H1 (cell line): ENCODE measurements around the gene TMEM255B. TPM values are rescaled to one million over a fixed set of nuclear protein-coding genes. Genes with fewer than 3 reads are reported as not detected.
A peak's percentile ranks its signal among the peaks of the same experiment; 100 is the strongest.

Experiments
- CTCF ChIA-PET: fragments of 300-600 bp; sonication (Branson Sonifier 250); formaldehyde crosslinking; loops from one replicate; lab custom pipeline; 2021; ENCODE audit not compliant: partially characterized antibody; lab: Charles Lee
- POLR2A ChIA-PET: fragments of 300-600 bp; sonication (Branson Sonifier 250); formaldehyde crosslinking; loops from one replicate; lab custom pipeline; 2021; ENCODE audit warnings: inconsistent platforms; ENCODE audit not compliant: partially characterized antibody; lab: Charles Lee
- DNase-seq, 2 experiments: peaks; one replicate each; pipeline versions ENCODE4 v3.0.0 to v3.0.0-alpha.2; 2010 to 2022; ENCODE audit warnings: low spot score in 2 of 2, low read depth in 1 of 2, mixed read lengths in 1 of 2
- FAIRE-seq: peaks from 2 replicates; lab custom pipeline; 2011; peaks lifted over from hg19 to GRCh38; lab: Jason Lieb, UNC
- H2AFZ ChIP-seq: 2 replicates; pipeline ENCODE4 v1.8.1; 2012; ENCODE audit warnings: low read length, inconsistent platforms
- H2AK5ac ChIP-seq: 2 replicates; pipeline ENCODE4 v1.6.1; 2013; ENCODE audit warnings: low read depth, low read length
- H2BK120ac ChIP-seq: replicated peaks from 2 replicates; pipeline ENCODE3; 2013; ENCODE audit warnings: low read depth, low read length, inconsistent platforms
- H2BK12ac ChIP-seq: 2 replicates; pipeline ENCODE4 v1.6.1; 2013; ENCODE audit warnings: low read depth, low read length
- H2BK15ac ChIP-seq: 2 replicates; pipeline ENCODE4 v1.6.1; 2013; ENCODE audit warnings: low read length
- H2BK20ac ChIP-seq: 2 replicates; pipeline ENCODE4 v1.6.1; 2013; ENCODE audit warnings: low read length
- H2BK5ac ChIP-seq: 2 replicates; pipeline ENCODE4 v1.6.1; 2013; ENCODE audit warnings: low read depth, low read length
- H3K14ac ChIP-seq: 2 replicates; pipeline ENCODE4 v1.6.1; 2013; ENCODE audit warnings: inconsistent platforms; ENCODE audit not compliant: insufficient read length
- H3K18ac ChIP-seq: 2 replicates; pipeline ENCODE4 v1.6.1; 2013; ENCODE audit warnings: low read length; ENCODE audit errors: extremely low read depth
- H3K23ac ChIP-seq: 2 replicates; pipeline ENCODE4 v1.6.1; 2013; ENCODE audit warnings: inconsistent platforms; ENCODE audit not compliant: insufficient read length
- H3K23me2 ChIP-seq: 2 replicates; pipeline ENCODE4 v1.6.1; 2013; ENCODE audit warnings: low read depth, low read length
- H3K27ac ChIP-seq: 2 replicates; pipeline ENCODE4 v1.6.1; 2011; ENCODE audit warnings: low read depth, low read length, inconsistent platforms
- H3K27me3 ChIP-seq, 4 experiments: replicated peaks in 1 of 4; 1 replicate in 1 of 4; 2 replicates in 3 of 4; pipeline versions ENCODE4 v1.6.1 to v1.8.1; 2011 to 2013; ENCODE audit warnings: low read length in 3 of 4, mild to moderate bottlenecking in 3 of 4, inconsistent platforms in 2 of 4, mixed read lengths in 2 of 4, moderate library complexity in 1 of 4; ENCODE audit not compliant: control insufficient read depth in 3 of 4, insufficient read depth in 3 of 4; ENCODE audit errors: extremely low read depth in 1 of 4
- H3K36me3 ChIP-seq, 4 experiments: 2 replicates each; pipeline versions ENCODE4 v1.6.1 to v1.8.1; 2011 to 2013; ENCODE audit warnings: mild to moderate bottlenecking in 4 of 4, low read length in 3 of 4, moderate library complexity in 2 of 4, control low read depth in 1 of 4, inconsistent platforms in 1 of 4; ENCODE audit not compliant: insufficient read depth in 4 of 4, control insufficient read depth in 2 of 4
- H3K4ac ChIP-seq: replicated peaks from 2 replicates; pipeline ENCODE3; 2013; ENCODE audit warnings: low read length, low read depth, mixed read lengths, inconsistent platforms; ENCODE audit not compliant: insufficient read length
- H3K4me1 ChIP-seq, 4 experiments: replicated peaks in 1 of 4; 1 replicate in 1 of 4; 2 replicates in 3 of 4; pipeline versions ENCODE4 v1.6.1 to v1.8.1; 2011 to 2013; ENCODE audit warnings: low read length in 3 of 4, inconsistent platforms in 2 of 4, mixed read lengths in 1 of 4; ENCODE audit not compliant: insufficient read depth in 4 of 4, control insufficient read depth in 3 of 4
- H3K4me2 ChIP-seq, 2 experiments: 2 replicates each; pipeline versions ENCODE4 v1.6.1 to v1.8.1; 2011 to 2013; ENCODE audit warnings: low read depth in 2 of 2, low read length in 2 of 2, control low read depth in 1 of 2, inconsistent platforms in 1 of 2, mild to moderate bottlenecking in 1 of 2; ENCODE audit not compliant: insufficient read depth in 1 of 2
- H3K4me3 ChIP-seq, 4 experiments: fragments of 200-600, 300-600 bp in 1 of 4; sonication (generic), shearing (Covaris generic), sonication (Bioruptor Twin) in 1 of 4; 2 replicates each; pipeline versions ENCODE4 v1.5.1 to v1.8.1; 2011 to 2016; ENCODE audit warnings: low read length in 4 of 4, low read depth in 3 of 4, control low read depth in 2 of 4, inconsistent platforms in 2 of 4, mild to moderate bottlenecking in 2 of 4, mixed read lengths in 1 of 4, moderate library complexity in 1 of 4; ENCODE audit not compliant: insufficient read depth in 2 of 4; ENCODE audit errors: extremely low read depth in 1 of 4
- H3K56ac ChIP-seq: replicated peaks from 2 replicates; pipeline ENCODE3; 2013; ENCODE audit warnings: low read depth, mild to moderate bottlenecking, mixed read lengths, low read length, inconsistent platforms; ENCODE audit not compliant: insufficient read length
- H3K79me1 ChIP-seq: 2 replicates; pipeline ENCODE4 v1.6.1; 2013; ENCODE audit warnings: low read depth, low read length, control low read depth
- H3K79me2 ChIP-seq, 2 experiments: 2 replicates each; pipeline versions ENCODE4 v1.6.1 to v1.8.1; 2012 to 2013; ENCODE audit warnings: low read length in 2 of 2, mild to moderate bottlenecking in 2 of 2, inconsistent platforms in 1 of 2; ENCODE audit not compliant: insufficient read depth in 2 of 2, control insufficient read depth in 1 of 2
- H3K9ac ChIP-seq, 4 experiments: replicated peaks in 1 of 4; 1 replicate in 1 of 4; 2 replicates in 3 of 4; pipeline versions ENCODE4 v1.6.1 to v1.8.1; 2011 to 2013; ENCODE audit warnings: low read depth in 3 of 4, low read length in 3 of 4, control low read depth in 2 of 4, mild to moderate bottlenecking in 2 of 4, moderate library complexity in 2 of 4, inconsistent platforms in 1 of 4; ENCODE audit errors: extremely low read depth in 1 of 4
- H3K9me3 ChIP-seq, 2 experiments: 2 replicates each; pipeline versions ENCODE4 v1.6.1 to v1.8.1; 2012 to 2013; ENCODE audit warnings: mild to moderate bottlenecking in 2 of 2, moderate library complexity in 2 of 2, control low read depth in 1 of 2, inconsistent platforms in 1 of 2, low read depth in 1 of 2, low read length in 1 of 2, mixed read lengths in 1 of 2; ENCODE audit not compliant: insufficient read depth in 2 of 2
- H4K20me1 ChIP-seq, 2 experiments: replicated peaks in 1 of 2; 2 replicates each; pipeline versions ENCODE3 to v1.8.1; 2011 to 2013; ENCODE audit warnings: inconsistent platforms in 2 of 2, low read length in 2 of 2, mild to moderate bottlenecking in 1 of 2; ENCODE audit not compliant: insufficient read depth in 2 of 2, control insufficient read depth in 1 of 2
- H4K5ac ChIP-seq: 2 replicates; pipeline ENCODE4 v1.6.1; 2013; ENCODE audit warnings: low read length, low read depth, mixed read lengths, inconsistent platforms; ENCODE audit not compliant: insufficient read length
- H4K8ac ChIP-seq: 2 replicates; pipeline ENCODE4 v1.8.0; 2013; ENCODE audit warnings: mild to moderate bottlenecking, moderate library complexity, low read length, inconsistent platforms; ENCODE audit not compliant: insufficient read depth; ENCODE audit errors: extremely low read depth
- H4K91ac ChIP-seq: replicated peaks from 2 replicates; pipeline ENCODE3; 2013; ENCODE audit warnings: low read length, mixed read lengths, inconsistent platforms; ENCODE audit not compliant: insufficient read length
- WGBS, 2 experiments: shearing (Covaris generic) in 1 of 2; methylation state at CpG; one replicate each; pipeline versions ENCODE4 v1.1.6 to v1.1.7; 2013 to 2015; ENCODE audit warnings: low lambda C conversion rate in 2 of 2, mixed read lengths in 2 of 2, inconsistent platforms in 1 of 2, low coverage in 1 of 2, missing lambda C conversion rate in 1 of 2; ENCODE audit not compliant: insufficient replicate concordance in 2 of 2, insufficient coverage in 1 of 2, insufficient read length in 1 of 2; ENCODE audit errors: extremely low coverage in 1 of 2, missing lambda C conversion rate in 1 of 2; 5-methylcytosine and 5-hydroxymethylcytosine counted together
- polyA plus RNA-seq, 7 experiments: library from polyadenylated mRNA; depleted of rRNA in 3 of 7; stranded (reverse) in 5 of 7; unstranded in 2 of 7; fragments of >200 nt in 5 of 7; fragments of 200-250 nt in 2 of 7; gene quantifications; 1 replicate in 5 of 7; 2 replicates in 1 of 7; 4 replicates in 1 of 7; pipeline versions ENCODE4 v1.2.1 to v1.2.3, GENCODE V29; 2011 to 2013; ENCODE audit warnings: missing spikeins in 2 of 7, mixed read lengths in 2 of 7
- total RNA-seq: library from RNA; stranded (reverse); fragmentation: NEBNext Ultra II Directional; extraction: Animal tissue kit (Norgen Biotek cat#: 25700); gene quantifications from 2 replicates; pipeline ENCODE4 v1.2.1, GENCODE V29; 2021

TMEM255B gene
- total and polyA plus RNA-seq, 2 of the 8 experiments (the other 6 are each of a cell fraction or from before 2014, with no cell fraction given) = 3.4 to 4.4 TPM

DNA sequence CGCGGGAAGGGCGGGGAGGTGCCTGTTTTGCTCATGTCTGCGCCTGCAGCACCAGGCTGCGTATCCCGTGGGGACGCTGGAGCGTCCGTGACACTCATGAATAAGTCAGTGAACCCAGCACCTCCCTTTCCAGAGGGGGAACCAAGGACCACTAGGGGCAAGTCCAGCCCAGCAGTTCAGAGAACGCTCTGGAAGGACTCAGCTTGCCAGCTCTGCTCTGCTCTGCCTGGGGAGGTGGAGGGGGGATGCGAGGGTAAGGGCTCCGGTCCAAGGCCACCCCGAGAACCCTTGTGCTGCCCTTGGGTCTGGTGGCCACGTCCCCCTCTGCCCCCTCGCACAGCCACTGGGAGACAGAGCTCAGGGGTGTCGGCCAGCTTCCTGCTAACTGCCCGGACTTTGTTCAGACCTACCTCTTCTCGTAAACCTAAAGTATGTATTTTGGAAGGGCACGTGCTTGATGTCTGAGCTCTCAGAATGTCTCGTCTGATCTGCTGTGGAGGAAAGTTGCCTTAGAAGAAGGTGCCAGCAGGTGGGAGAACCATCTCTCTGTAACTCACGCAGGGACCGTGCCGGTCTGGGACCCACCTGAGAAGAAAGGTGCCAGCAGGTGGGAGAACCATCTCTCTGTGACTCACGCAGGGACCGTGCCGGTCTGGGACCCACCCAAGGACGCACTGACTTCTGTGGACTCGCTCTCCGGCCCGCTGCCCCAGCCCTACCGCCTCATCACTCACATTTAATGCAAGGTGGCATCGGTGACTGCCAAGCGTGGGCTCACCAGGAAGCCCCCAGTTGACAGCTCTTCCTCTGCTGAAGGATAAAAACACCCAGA, 34.1 kb downstream of the TMEM255B start:
- H4K5ac ChIP-seq = no peak overlapping the region
- no peaks in the 10 kb centered on the region for H3K79me1 ChIP-seq
- H3K4me1 ChIP-seq = peaks cover 0 to 3% (median 0%) of the 10 kb centered on the region in 4 experiments; a peak in 1 of 7 replicates
- H2BK120ac ChIP-seq = no peak overlapping the region
- no peak overlapping the region for H3K23ac ChIP-seq
- H2AK5ac ChIP-seq = no peak overlapping the region
- H4K8ac ChIP-seq = no peak overlapping the region; the same call in 1 of the 2 replicates
- H3K9ac ChIP-seq = no peak overlapping the region
- FAIRE-seq (no peak), DNase-seq (no peak)
- no peaks in the 10 kb centered on the region for H3K27me3 ChIP-seq
- CTCF ChIA-PET = interaction anchor here (0.7 to 3.2 kb wide), 5 partner anchors 9 to 763 kb away, joined by 3 to 18 read pairs (median 3); no protein-coding TSS in a partner anchor
- H3K27ac ChIP-seq = no peak overlapping the region
- H2BK15ac ChIP-seq = no peak overlapping the region
- peak overlapping the region; percentile 27; the same call in 1 of the 2 replicates for H2BK12ac ChIP-seq
- peaks cover 16% of the 10 kb centered on the region; the same call in 1 of the 2 replicates for H3K23me2 ChIP-seq
- H4K91ac ChIP-seq = no peak overlapping the region
- no peak overlapping the region for H3K56ac ChIP-seq
- H3K14ac ChIP-seq = no peak overlapping the region
- H3K79me2 ChIP-seq = no peaks in the 10 kb centered on the region
- no peak overlapping the region for H3K18ac ChIP-seq
- H2AFZ ChIP-seq = no peak overlapping the region
- H2BK5ac ChIP-seq = no peak overlapping the region
- H3K9me3 ChIP-seq = no peaks in the 10 kb centered on the region; a peak in 1 of 4 replicates
- WGBS, 2 experiments = 88% methylated on average over 33 of the region's 33 CpGs; no CpG with 5 or more reads in 1 of the 2 experiments
- peaks cover 0 to 7% of the 10 kb centered on the region in 2 experiments for H4K20me1 ChIP-seq
- POLR2A ChIA-PET = interaction anchor here (1.4 kb wide), 1 partner anchor 10 kb away, joined by 3 read pairs; no protein-coding TSS in a partner anchor
- H2BK20ac ChIP-seq = no peak overlapping the region
- no peak overlapping the region for H3K4me2 ChIP-seq
- no peaks in the 10 kb centered on the region; a peak in 1 of 8 replicates for H3K36me3 ChIP-seq
- H3K4ac ChIP-seq = no peak overlapping the region
- H3K4me3 ChIP-seq = no peak overlapping the region
